ENCODE results near the gene CNBP. TPM values are rescaled to one million over a fixed set of nuclear protein-coding genes. Genes with fewer than 3 reads are reported as not detected.

CNBP gene
- total and polyA plus RNA-seq, 10 of the 15 experiments (the other 5 are each of a cell fraction or from before 2014, with no cell fraction given): 300 to 719 (median 439) TPM

DNA sequence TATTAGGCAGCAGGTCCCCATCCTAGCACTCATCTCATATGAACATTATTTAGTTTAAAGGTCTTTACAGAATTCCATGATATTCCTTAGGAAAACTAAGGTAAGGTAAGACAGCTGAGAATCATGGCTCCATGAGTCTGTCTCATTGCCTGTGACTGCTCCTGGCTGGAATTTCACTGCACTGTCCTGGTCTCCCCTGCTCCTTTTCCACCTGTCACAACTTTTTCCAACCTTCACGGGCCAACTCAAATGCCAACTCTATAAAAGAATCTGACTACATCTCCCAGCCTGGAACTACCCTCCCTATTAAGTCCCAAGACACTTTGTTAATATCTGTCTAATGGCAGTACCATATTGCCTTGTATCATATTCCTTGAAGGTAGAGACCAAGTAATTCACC, 7.6 kb downstream of the CNBP start:
- H3K4me2 ChIP-seq (ENCODE audit: control insufficient read depth, insufficient read depth): no peak overlapping the region
- intact Hi-C loops (cut with micrococcal nuclease; ENCODE audit: unreplicated experiment) (loop anchor here (5.0 kb wide), 1 partner anchor 71 kb away; the partner anchor contains the start of gene COPG1), in situ Hi-C loops (cut with MboI) (no loop called here)
- H4K20me1 ChIP-seq (ENCODE audit: control insufficient read depth, insufficient read depth): peaks cover 12% of the 10 kb centered on the region
- no peaks in the 10 kb centered on the region for H3K9me3 ChIP-seq (replicated peaks; ENCODE audit: control insufficient read depth, insufficient read depth, low read length)
- FAIRE-seq (no peak), DNase-seq (ENCODE audit: low read depth, low spot score) (no peak), ATAC-seq (no peak)
- TF ChIP-seq, protein P1, sequence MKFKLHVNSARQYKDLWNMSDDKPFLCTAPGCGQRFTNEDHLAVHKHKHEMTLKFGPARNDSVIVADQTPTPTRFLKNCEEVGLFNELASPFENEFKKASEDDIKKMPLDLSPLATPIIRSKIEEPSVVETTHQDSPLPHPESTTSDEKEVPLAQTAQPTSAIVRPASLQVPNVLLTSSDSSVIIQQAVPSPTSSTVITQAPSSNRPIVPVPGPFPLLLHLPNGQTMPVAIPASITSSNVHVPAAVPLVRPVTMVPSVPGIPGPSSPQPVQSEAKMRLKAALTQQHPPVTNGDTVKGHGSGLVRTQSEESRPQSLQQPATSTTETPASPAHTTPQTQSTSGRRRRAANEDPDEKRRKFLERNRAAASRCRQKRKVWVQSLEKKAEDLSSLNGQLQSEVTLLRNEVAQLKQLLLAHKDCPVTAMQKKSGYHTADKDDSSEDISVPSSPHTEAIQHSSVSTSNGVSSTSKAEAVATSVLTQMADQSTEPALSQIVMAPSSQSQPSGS (IDR thresholded peaks at IDR 0.05; ENCODE audit: low read length): no peak
- TF ChIP-seq, protein P2, sequence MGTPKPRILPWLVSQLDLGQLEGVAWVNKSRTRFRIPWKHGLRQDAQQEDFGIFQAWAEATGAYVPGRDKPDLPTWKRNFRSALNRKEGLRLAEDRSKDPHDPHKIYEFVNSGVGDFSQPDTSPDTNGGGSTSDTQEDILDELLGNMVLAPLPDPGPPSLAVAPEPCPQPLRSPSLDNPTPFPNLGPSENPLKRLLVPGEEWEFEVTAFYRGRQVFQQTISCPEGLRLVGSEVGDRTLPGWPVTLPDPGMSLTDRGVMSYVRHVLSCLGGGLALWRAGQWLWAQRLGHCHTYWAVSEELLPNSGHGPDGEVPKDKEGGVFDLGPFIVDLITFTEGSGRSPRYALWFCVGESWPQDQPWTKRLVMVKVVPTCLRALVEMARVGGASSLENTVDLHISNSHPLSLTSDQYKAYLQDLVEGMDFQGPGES (IDR thresholded peaks at IDR 0.05): no peak
- TF ChIP-seq CBX5 (IDR thresholded peaks at IDR 0.05; ENCODE audit: low read depth): no peak
- no peak for TF ChIP-seq NR2C2 (IDR thresholded peaks at IDR 0.05; ENCODE audit: borderline replicate concordance, control insufficient read depth, insufficient read length, low read depth)
- TF ChIP-seq GABPA (IDR thresholded peaks at IDR 0.05; ENCODE audit: low read depth): no peak
- TF ChIP-seq KDM1A (IDR thresholded peaks at IDR 0.05; ENCODE audit: borderline replicate concordance): no peak
- no peak for TF ChIP-seq MTA3 (IDR thresholded peaks at IDR 0.05; ENCODE audit: borderline replicate concordance, low read length)
- TF ChIP-seq, protein P3, sequence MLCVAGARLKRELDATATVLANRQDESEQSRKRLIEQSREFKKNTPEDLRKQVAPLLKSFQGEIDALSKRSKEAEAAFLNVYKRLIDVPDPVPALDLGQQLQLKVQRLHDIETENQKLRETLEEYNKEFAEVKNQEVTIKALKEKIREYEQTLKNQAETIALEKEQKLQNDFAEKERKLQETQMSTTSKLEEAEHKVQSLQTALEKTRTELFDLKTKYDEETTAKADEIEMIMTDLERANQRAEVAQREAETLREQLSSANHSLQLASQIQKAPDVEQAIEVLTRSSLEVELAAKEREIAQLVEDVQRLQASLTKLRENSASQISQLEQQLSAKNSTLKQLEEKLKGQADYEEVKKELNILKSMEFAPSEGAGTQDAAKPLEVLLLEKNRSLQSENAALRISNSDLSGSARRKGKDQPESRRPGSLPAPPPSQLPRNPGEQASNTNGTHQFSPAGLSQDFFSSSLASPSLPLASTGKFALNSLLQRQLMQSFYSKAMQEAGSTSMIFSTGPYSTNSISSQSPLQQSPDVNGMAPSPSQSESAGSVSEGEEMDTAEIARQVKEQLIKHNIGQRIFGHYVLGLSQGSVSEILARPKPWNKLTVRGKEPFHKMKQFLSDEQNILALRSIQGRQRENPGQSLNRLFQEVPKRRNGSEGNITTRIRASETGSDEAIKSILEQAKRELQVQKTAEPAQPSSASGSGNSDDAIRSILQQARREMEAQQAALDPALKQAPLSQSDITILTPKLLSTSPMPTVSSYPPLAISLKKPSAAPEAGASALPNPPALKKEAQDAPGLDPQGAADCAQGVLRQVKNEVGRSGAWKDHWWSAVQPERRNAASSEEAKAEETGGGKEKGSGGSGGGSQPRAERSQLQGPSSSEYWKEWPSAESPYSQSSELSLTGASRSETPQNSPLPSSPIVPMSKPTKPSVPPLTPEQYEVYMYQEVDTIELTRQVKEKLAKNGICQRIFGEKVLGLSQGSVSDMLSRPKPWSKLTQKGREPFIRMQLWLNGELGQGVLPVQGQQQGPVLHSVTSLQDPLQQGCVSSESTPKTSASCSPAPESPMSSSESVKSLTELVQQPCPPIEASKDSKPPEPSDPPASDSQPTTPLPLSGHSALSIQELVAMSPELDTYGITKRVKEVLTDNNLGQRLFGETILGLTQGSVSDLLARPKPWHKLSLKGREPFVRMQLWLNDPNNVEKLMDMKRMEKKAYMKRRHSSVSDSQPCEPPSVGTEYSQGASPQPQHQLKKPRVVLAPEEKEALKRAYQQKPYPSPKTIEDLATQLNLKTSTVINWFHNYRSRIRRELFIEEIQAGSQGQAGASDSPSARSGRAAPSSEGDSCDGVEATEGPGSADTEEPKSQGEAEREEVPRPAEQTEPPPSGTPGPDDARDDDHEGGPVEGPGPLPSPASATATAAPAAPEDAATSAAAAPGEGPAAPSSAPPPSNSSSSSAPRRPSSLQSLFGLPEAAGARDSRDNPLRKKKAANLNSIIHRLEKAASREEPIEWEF (IDR thresholded peaks at IDR 0.05; ENCODE audit: insufficient replicate concordance, low read depth, low read length): no peak
- TF ChIP-seq, protein P4, sequence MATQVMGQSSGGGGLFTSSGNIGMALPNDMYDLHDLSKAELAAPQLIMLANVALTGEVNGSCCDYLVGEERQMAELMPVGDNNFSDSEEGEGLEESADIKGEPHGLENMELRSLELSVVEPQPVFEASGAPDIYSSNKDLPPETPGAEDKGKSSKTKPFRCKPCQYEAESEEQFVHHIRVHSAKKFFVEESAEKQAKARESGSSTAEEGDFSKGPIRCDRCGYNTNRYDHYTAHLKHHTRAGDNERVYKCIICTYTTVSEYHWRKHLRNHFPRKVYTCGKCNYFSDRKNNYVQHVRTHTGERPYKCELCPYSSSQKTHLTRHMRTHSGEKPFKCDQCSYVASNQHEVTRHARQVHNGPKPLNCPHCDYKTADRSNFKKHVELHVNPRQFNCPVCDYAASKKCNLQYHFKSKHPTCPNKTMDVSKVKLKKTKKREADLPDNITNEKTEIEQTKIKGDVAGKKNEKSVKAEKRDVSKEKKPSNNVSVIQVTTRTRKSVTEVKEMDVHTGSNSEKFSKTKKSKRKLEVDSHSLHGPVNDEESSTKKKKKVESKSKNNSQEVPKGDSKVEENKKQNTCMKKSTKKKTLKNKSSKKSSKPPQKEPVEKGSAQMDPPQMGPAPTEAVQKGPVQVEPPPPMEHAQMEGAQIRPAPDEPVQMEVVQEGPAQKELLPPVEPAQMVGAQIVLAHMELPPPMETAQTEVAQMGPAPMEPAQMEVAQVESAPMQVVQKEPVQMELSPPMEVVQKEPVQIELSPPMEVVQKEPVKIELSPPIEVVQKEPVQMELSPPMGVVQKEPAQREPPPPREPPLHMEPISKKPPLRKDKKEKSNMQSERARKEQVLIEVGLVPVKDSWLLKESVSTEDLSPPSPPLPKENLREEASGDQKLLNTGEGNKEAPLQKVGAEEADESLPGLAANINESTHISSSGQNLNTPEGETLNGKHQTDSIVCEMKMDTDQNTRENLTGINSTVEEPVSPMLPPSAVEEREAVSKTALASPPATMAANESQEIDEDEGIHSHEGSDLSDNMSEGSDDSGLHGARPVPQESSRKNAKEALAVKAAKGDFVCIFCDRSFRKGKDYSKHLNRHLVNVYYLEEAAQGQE (IDR thresholded peaks at IDR 0.05; ENCODE audit: low read depth, low read length): no peak
- no peak for TF ChIP-seq ZNF384 (IDR thresholded peaks at IDR 0.05; ENCODE audit: borderline replicate concordance, low read depth, low read length)
- TF ChIP-seq, protein P5, sequence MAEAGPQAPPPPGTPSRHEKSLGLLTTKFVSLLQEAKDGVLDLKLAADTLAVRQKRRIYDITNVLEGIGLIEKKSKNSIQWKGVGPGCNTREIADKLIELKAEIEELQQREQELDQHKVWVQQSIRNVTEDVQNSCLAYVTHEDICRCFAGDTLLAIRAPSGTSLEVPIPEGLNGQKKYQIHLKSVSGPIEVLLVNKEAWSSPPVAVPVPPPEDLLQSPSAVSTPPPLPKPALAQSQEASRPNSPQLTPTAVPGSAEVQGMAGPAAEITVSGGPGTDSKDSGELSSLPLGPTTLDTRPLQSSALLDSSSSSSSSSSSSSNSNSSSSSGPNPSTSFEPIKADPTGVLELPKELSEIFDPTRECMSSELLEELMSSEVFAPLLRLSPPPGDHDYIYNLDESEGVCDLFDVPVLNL (IDR thresholded peaks at IDR 0.05; ENCODE audit: low read depth, low read length): no peak
- no peak overlapping the region for H3K27ac ChIP-seq (ENCODE audit: control insufficient read depth, insufficient read depth)
- H3K27me3 ChIP-seq (replicated peaks in 1 of 2; ENCODE audit: control insufficient read depth in 2 of 2, insufficient read depth in 2 of 2, low read length in 1 of 2): no peaks in the 10 kb centered on the region
- ChIA-PET RAD21 (ENCODE audit: unreplicated experiment) (no interaction called here), SMC1A (ENCODE audit: uncharacterized antibody, unreplicated experiment) (interaction anchor here (1.9 kb wide), 1 partner anchor 14 kb away, joined by 7 read pairs; no protein-coding TSS in a partner anchor), POLR2A (no interaction called here), CTCF (interaction anchor here (1.8 to 4.8 kb wide), 2 partner anchors 10 to 14 kb away, joined by 4 to 22 read pairs; no protein-coding TSS in a partner anchor)
- no peak overlapping the region for H3K9ac ChIP-seq (ENCODE audit: control insufficient read depth, insufficient read depth, low read length)
- peaks cover 6 to 19% of the 10 kb centered on the region in 2 experiments for H3K36me3 ChIP-seq (ENCODE audit: control insufficient read depth in 2 of 2, insufficient read depth in 2 of 2, low read length in 1 of 2)
- H3K4me3 ChIP-seq: no peak overlapping the region
- H2AFZ ChIP-seq (ENCODE audit: control insufficient read depth, low read depth, low read length): no peak overlapping the region
- BruUV-seq (replicated peaks): TSS peak; percentile 9
- H3K79me2 ChIP-seq (ENCODE audit: control insufficient read depth, insufficient read depth, low read length): peaks cover 83% of the 10 kb centered on the region
- H3K4me1 ChIP-seq (ENCODE audit: control insufficient read depth, insufficient read depth, low read length): peaks cover 9% of the 10 kb centered on the region
- WGBS (ENCODE audit: insufficient coverage, insufficient replicate concordance, low lambda C conversion rate, missing lambda C conversion rate): 33% methylated on average over 1 of the region's 1 CpG

Measured in GM12878 (cell line).